ENCODE data around the gene NCOA5.

Gene NCOA5

GRCh38 chr20:46028772-46029371 is 60.9 kb downstream of the NCOA5 start, which contains the start of gene SLC12A5:
Gene SLC12A5 (plus strand): TSS chr20:46029215. CDS start chr20:46029345, 130 bp downstream.
- H3K4me3 ChIP-seq (ENCODE audit: low read depth, low read length), result no peak within 1 kb of the TSS

GRCh38 chr20:46028110-46028509 is 61.7 kb downstream of the NCOA5 start:
- Histone ChIP-seq H3K4me3 (ENCODE audit: low read depth, low read length) (no peak overlapping the region), H3K27ac (ENCODE audit: extremely low read depth, low read depth, low read length) (no peak overlapping the region), H3K9me3 (ENCODE audit: control insufficient read depth, insufficient read depth, low read depth, low read length) (no peaks in the 10 kb centered on the region), H3K4me1 (ENCODE audit: control insufficient read depth, insufficient read depth, low read length) (no peaks in the 10 kb centered on the region), H3K36me3 (ENCODE audit: control insufficient read depth in 2 of 2, insufficient read depth in 1 of 2, low read length in 2 of 2) (no peaks in the 10 kb centered on the region)
- TF ChIP-seq IKZF3 (tag by site-specific recombination; IDR thresholded peaks at IDR 0.05) (no peak), PRDM4 (tag by site-specific recombination; IDR thresholded peaks at IDR 0.05) (no peak)
- POLR2A ChIA-PET, result no interaction called here
- CTCF ChIA-PET, result interaction anchor here (6.1 kb wide), 1 partner anchor 14 kb away, joined by 43 read pairs; no protein-coding TSS in a partner anchor

More at GRCh38 chr20:46028772-46029371, 60.9 kb downstream of the NCOA5 start, which contains the start of gene SLC12A5:
- TF ChIP-seq TSHZ1 (tag by site-specific recombination; IDR thresholded peaks at IDR 0.05; ENCODE audit: borderline replicate concordance) (no peak), ZBTB21 (tag by site-specific recombination; IDR thresholded peaks at IDR 0.05) (no peak), ZNF596 (tag by site-specific recombination; IDR thresholded peaks at IDR 0.05) (no peak), ZNF654 (tag by site-specific recombination; IDR thresholded peaks at IDR 0.05; ENCODE audit: low read depth) (no peak), ZNF624 (tag by site-specific recombination; IDR thresholded peaks at IDR 0.05) (no peak), ZNF24 (tag by site-specific recombination; IDR thresholded peaks at IDR 0.05) (no peak), ZBTB8A (tag by site-specific recombination; IDR thresholded peaks at IDR 0.05) (no peak), ZSCAN23 (tag by site-specific recombination; IDR thresholded peaks at IDR 0.05) (no peak), ZNF37A (tag by site-specific recombination; IDR thresholded peaks at IDR 0.05) (no peak), ZNF133 (tag by site-specific recombination; IDR thresholded peaks at IDR 0.05) (no peak), ZNF701 (tag by site-specific recombination; IDR thresholded peaks at IDR 0.05) (no peak), ZNF426 (tag by site-specific recombination; IDR thresholded peaks at IDR 0.05) (no peak), ZFP37 (tag by site-specific recombination; IDR thresholded peaks at IDR 0.05) (no peak), ZNF311 (tag by site-specific recombination; IDR thresholded peaks at IDR 0.05; ENCODE audit: borderline replicate concordance) (no peak)
- H3K9me3 ChIP-seq (ENCODE audit: control insufficient read depth, insufficient read depth, low read depth, low read length), result no peaks in the 10 kb centered on the region
- no peaks in the 10 kb centered on the region for H3K36me3 ChIP-seq (ENCODE audit: control insufficient read depth in 2 of 2, insufficient read depth in 1 of 2, low read length in 2 of 2)
- ChIA-PET POLR2A (no interaction called here), CTCF (no interaction called here)
- H3K4me1 ChIP-seq (ENCODE audit: control insufficient read depth, insufficient read depth, low read length), result no peaks in the 10 kb centered on the region
- no peak within 1 kb of the TSS for H3K27ac ChIP-seq (ENCODE audit: extremely low read depth, low read depth, low read length)

All from HEK293 (cell line).